Activated CD4-positive, alpha-beta T cell treated with anti-CD3 and anti-CD28 coated beads for 36 hours (primary cell): ENCODE measurements around the gene SRSF3. TPM values are rescaled to one million over a fixed set of nuclear protein-coding genes. Genes with fewer than 3 reads are reported as not detected.

ENCODE experiments used
- ATAC-seq: fragments of 200-7000 bp; cut with Tn5 transposase; one replicate; pipeline ENCODE4 v1.10.0; 2021; ENCODE audit warnings: mild to moderate bottlenecking, moderate library complexity
- CTCF ChIA-PET: fragments of 350-600 bp; sonication (Branson Sonifier 250); formaldehyde crosslinking; loops from one replicate; lab custom pipeline; 2021; ENCODE audit warnings: antibody characterized with exemption; lab: Charles Lee
- POLR2A ChIA-PET: fragments of 350-600 bp; sonication (Branson Sonifier 250); formaldehyde crosslinking; loops from one replicate; lab custom pipeline; 2021; ENCODE audit warnings: antibody characterized with exemption, inconsistent platforms; lab: Charles Lee
- DNase-seq: peaks from one replicate; pipeline ENCODE4 v3.0.0-alpha.2; 2020
- H3K27ac Mint-ChIP-seq: one replicate; pipeline ENCODE4 v1.8.0; 2021; ENCODE audit warnings: mixed read lengths
- H3K27me3 Mint-ChIP-seq: one replicate; pipeline ENCODE4 v1.8.0; 2021; ENCODE audit warnings: mixed read lengths
- H3K36me3 Mint-ChIP-seq: one replicate; pipeline ENCODE4 v1.8.0; 2021; ENCODE audit warnings: low read depth, mixed read lengths
- H3K4me1 Mint-ChIP-seq: one replicate; pipeline ENCODE4 v1.8.0; 2021; ENCODE audit warnings: mixed read lengths
- H3K4me3 Mint-ChIP-seq: one replicate; pipeline ENCODE4 v1.8.0; 2021; ENCODE audit warnings: mild to moderate bottlenecking, moderate library complexity, mixed read lengths
- H3K9me3 Mint-ChIP-seq: one replicate; pipeline ENCODE4 v1.8.0; 2021; ENCODE audit warnings: low read depth, mixed read lengths
- intact Hi-C, 2 experiments: fragments of 100-400 bp; cut with DNase I in 1 of 2; cut with micrococcal nuclease in 1 of 2; formaldehyde crosslinking; loops; one replicate each; pipeline versions ENCODE4 v1.14.2 to v1.15.1; 2022 to 2024; cut with DNase I, micrococcal nuclease
- total RNA-seq, 2 experiments: library from RNA; stranded (reverse); gene quantifications; one replicate each; pipeline ENCODE4 v1.2.3, GENCODE V29; 2021

Gene SRSF3
- total RNA-seq, 2 experiments from 2014 or later = 298 to 464 TPM

- CTCF ChIA-PET = interaction anchor here (0.6 to 4.2 kb wide), 5 partner anchors 9 to 203 kb away, joined by 3 to 17 read pairs (median 4); no protein-coding TSS in a partner anchor
These were observed 18.0 kb downstream of the SRSF3 start for GRCh38 chr6:36612101-36612625.

GRCh38 chr6:36613200-36613995 is 19.2 kb downstream of the SRSF3 start:
- Mint-ChIP-seq H3K27me3 (no peaks in the 10 kb centered on the region), H3K4me3 (no peak overlapping the region), H3K9me3 (no peaks in the 10 kb centered on the region), H3K36me3 (peaks cover 51% of the 10 kb centered on the region), H3K4me1 (peaks cover 22% of the 10 kb centered on the region), H3K27ac (no peak overlapping the region)
- intact Hi-C loops = no loop called here
- DNase-seq (no peak), ATAC-seq (no peak)
- ChIA-PET CTCF (interaction anchor here (2.2 to 3.4 kb wide), 4 partner anchors 139 to 169 kb away, joined by 13 to 60 read pairs (median 22); no protein-coding TSS in a partner anchor), POLR2A (no interaction called here)

More at GRCh38 chr6:36612101-36612625, 18.0 kb downstream of the SRSF3 start:
- POLR2A ChIA-PET = interaction anchor here (0.6 to 1.6 kb wide), 2 partner anchors 11 to 24 kb away, joined by 3 to 4 read pairs; no protein-coding TSS in a partner anchor
- no peak overlapping the region for H3K27ac Mint-ChIP-seq
- peaks cover 63% of the 10 kb centered on the region for H3K36me3 Mint-ChIP-seq
- intact Hi-C loops = no loop called here
- no peaks in the 10 kb centered on the region for H3K27me3 Mint-ChIP-seq
- no peak overlapping the region for H3K4me3 Mint-ChIP-seq
- H3K9me3 Mint-ChIP-seq = no peaks in the 10 kb centered on the region
- no peak for ATAC-seq
- no peak for DNase-seq
- H3K4me1 Mint-ChIP-seq = peaks cover 34% of the 10 kb centered on the region

- CTCF ChIA-PET = interaction anchor here (0.6 to 3.4 kb wide), 39 partner anchors 9 to 324 kb away, joined by 3 to 60 read pairs (median 4); no protein-coding TSS in a partner anchor
- H3K36me3 Mint-ChIP-seq = peaks cover 42% of the 10 kb centered on the region
- POLR2A ChIA-PET = interaction anchor here (0.6 to 1.4 kb wide), 8 partner anchors 8 to 464 kb away, joined by 3 to 5 read pairs (median 4); no protein-coding TSS in a partner anchor
- H3K4me3 Mint-ChIP-seq = no peak overlapping the region
- H3K27ac Mint-ChIP-seq = peak overlapping the region; percentile 24
- peaks cover 13% of the 10 kb centered on the region for H3K4me1 Mint-ChIP-seq
- intact Hi-C loops = loop anchor here (1.0 to 2.0 kb wide), 5 partner anchors 65 to 168 kb away; no protein-coding TSS in a partner anchor
- DNase-seq (peak; percentile 71), ATAC-seq (peak; percentile 67)
- H3K27me3 Mint-ChIP-seq = no peaks in the 10 kb centered on the region
- no peaks in the 10 kb centered on the region for H3K9me3 Mint-ChIP-seq
These were observed 21.0 kb downstream of the SRSF3 start for GRCh38 chr6:36615018-36615761.

GRCh38 chr6:36616893-36617521 is 22.8 kb downstream of the SRSF3 start:
- Mint-ChIP-seq H3K4me3 (no peak overlapping the region), H3K27me3 (no peaks in the 10 kb centered on the region), H3K9me3 (no peaks in the 10 kb centered on the region), H3K4me1 (peaks cover 7% of the 10 kb centered on the region), H3K27ac (no peak overlapping the region), H3K36me3 (peaks cover 28% of the 10 kb centered on the region)
- ATAC-seq (no peak), DNase-seq (peak; percentile 26)
- POLR2A ChIA-PET = interaction anchor here (0.6 kb wide), 1 partner anchor 122 kb away, joined by 3 read pairs; no protein-coding TSS in a partner anchor
- intact Hi-C loops = no loop called here
- CTCF ChIA-PET = interaction anchor here (1.1 to 3.4 kb wide), 6 partner anchors 71 to 401 kb away, joined by 3 to 60 read pairs (median 14); no protein-coding TSS in a partner anchor

- peaks cover 17% of the 10 kb centered on the region for H3K4me1 Mint-ChIP-seq
- POLR2A ChIA-PET = interaction anchor here (1.0 kb wide), 1 partner anchor 10 kb away, joined by 5 read pairs; no protein-coding TSS in a partner anchor
- DNase-seq = no peak
- intact Hi-C loops = no loop called here
- H3K36me3 Mint-ChIP-seq = peaks cover 11% of the 10 kb centered on the region
- H3K27ac Mint-ChIP-seq = no peak overlapping the region
- no peak for ATAC-seq
- H3K9me3 Mint-ChIP-seq = no peaks in the 10 kb centered on the region
- CTCF ChIA-PET = interaction anchor here (0.7 to 1.9 kb wide), 12 partner anchors 9 to 165 kb away, joined by 3 to 11 read pairs (median 4); no protein-coding TSS in a partner anchor
- no peaks in the 10 kb centered on the region for H3K27me3 Mint-ChIP-seq
- no peak overlapping the region for H3K4me3 Mint-ChIP-seq
These were observed 24.5 kb downstream of the SRSF3 start for GRCh38 chr6:36618366-36619355.

GRCh38 chr6:36621371-36621855 is 27.3 kb downstream of the SRSF3 start:
- peaks cover 5% of the 10 kb centered on the region for H3K36me3 Mint-ChIP-seq
- POLR2A ChIA-PET = interaction anchor here (0.6 kb wide), 1 partner anchor 178 kb away, joined by 3 read pairs; no protein-coding TSS in a partner anchor

GRCh38 chr6:36622901-36623546 is 28.9 kb downstream of the SRSF3 start:
- H3K27ac Mint-ChIP-seq = peak overlapping the region; percentile 45
- CTCF ChIA-PET = interaction anchor here (0.6 to 3.8 kb wide), 11 partner anchors 12 to 259 kb away, joined by 3 to 31 read pairs (median 5); no protein-coding TSS in a partner anchor
- DNase-seq = no peak
- H3K4me1 Mint-ChIP-seq = peaks cover 18% of the 10 kb centered on the region
- H3K4me3 Mint-ChIP-seq = no peak overlapping the region
- H3K36me3 Mint-ChIP-seq = peaks cover 4% of the 10 kb centered on the region
- POLR2A ChIA-PET = no interaction called here
- ATAC-seq = no peak
- H3K9me3 Mint-ChIP-seq = no peaks in the 10 kb centered on the region
- no peaks in the 10 kb centered on the region for H3K27me3 Mint-ChIP-seq
- intact Hi-C loops = loop anchor here (1.0 to 2.0 kb wide), 8 partner anchors 57 to 159 kb away; no protein-coding TSS in a partner anchor

More at GRCh38 chr6:36621371-36621855, 27.3 kb downstream of the SRSF3 start:
- H3K4me3 Mint-ChIP-seq = no peak overlapping the region
- H3K27me3 Mint-ChIP-seq = no peaks in the 10 kb centered on the region
- peaks cover 14% of the 10 kb centered on the region for H3K4me1 Mint-ChIP-seq
- H3K9me3 Mint-ChIP-seq = no peaks in the 10 kb centered on the region
- CTCF ChIA-PET = no interaction called here
- no peak overlapping the region for H3K27ac Mint-ChIP-seq
- DNase-seq (no peak), ATAC-seq (no peak)
- intact Hi-C loops = no loop called here

GRCh38 chr6:36623547-36624459 is 29.6 kb downstream of the SRSF3 start:
- intact Hi-C loops = loop anchor here (1.0 to 2.0 kb wide), 8 partner anchors 56 to 158 kb away; no protein-coding TSS in a partner anchor
- ATAC-seq = peak; percentile 82
- Mint-ChIP-seq H3K4me1 (peaks cover 18% of the 10 kb centered on the region), H3K27ac (peak overlapping the region; percentile 45), H3K36me3 (peaks cover 4% of the 10 kb centered on the region), H3K4me3 (no peak overlapping the region), H3K27me3 (no peaks in the 10 kb centered on the region), H3K9me3 (no peaks in the 10 kb centered on the region)
- peak; percentile 86 for DNase-seq
- ChIA-PET CTCF (interaction anchor here (0.5 to 3.8 kb wide), 21 partner anchors 8 to 571 kb away, joined by 3 to 31 read pairs (median 4); no protein-coding TSS in a partner anchor), POLR2A (no interaction called here)
